CD14-positive monocyte (primary cell): ENCODE data around the gene TRAF3. TPM values are rescaled to one million over a fixed set of nuclear protein-coding genes. Genes with fewer than 3 reads are reported as not detected.
A peak's percentile ranks its signal among the peaks of the same experiment; 100 is the strongest.

Source experiments
- DNase-seq, 3 donors: peaks; one replicate each; pipeline ENCODE4 v3.0.0-alpha.2; 2011 to 2022
- H2AFZ ChIP-seq: 2 replicates; pipeline ENCODE4 v1.6.0; 2012; ENCODE audit warnings: mild to moderate bottlenecking, low read depth, low read length, inconsistent platforms; ENCODE audit not compliant: insufficient read depth, poor library complexity, severe bottlenecking
- H3K27ac ChIP-seq, 2 donors: 1 replicate in 1 of 2; 2 replicates in 1 of 2; pipeline ENCODE4 v1.5.1; 2012 to 2013; ENCODE audit warnings: low read length in 2 of 2, control low read depth in 1 of 2, inconsistent platforms in 1 of 2, low read depth in 1 of 2, mild to moderate bottlenecking in 1 of 2
- H3K27me3 ChIP-seq, 2 donors: one replicate each; pipeline versions ENCODE4 v1.6.0 to v1.6.1; 2011 to 2013; ENCODE audit warnings: low read length in 2 of 2; ENCODE audit not compliant: control insufficient read depth in 2 of 2, insufficient read depth in 2 of 2
- H3K36me3 ChIP-seq, 2 donors: replicated peaks in 1 of 2; 1 replicate in 1 of 2; 2 replicates in 1 of 2; pipeline versions ENCODE4 v1.5.1 to v1.6.1; 2012 to 2013; ENCODE audit warnings: low read length in 2 of 2, control low read depth in 1 of 2, inconsistent platforms in 1 of 2, mild to moderate bottlenecking in 1 of 2; ENCODE audit not compliant: insufficient read depth in 2 of 2, control insufficient read depth in 1 of 2
- H3K4me1 ChIP-seq, 2 donors: 1 replicate in 1 of 2; 2 replicates in 1 of 2; pipeline versions ENCODE4 v1.5.1 to v1.6.1; 2012 to 2013; ENCODE audit warnings: low read length in 2 of 2, control low read depth in 1 of 2, inconsistent platforms in 1 of 2, mild to moderate bottlenecking in 1 of 2, moderate library complexity in 1 of 2; ENCODE audit not compliant: insufficient read depth in 2 of 2, control insufficient read depth in 1 of 2
- H3K4me2 ChIP-seq: replicated peaks from 2 replicates; pipeline ENCODE3; 2012; ENCODE audit warnings: low read length, moderate library complexity, mild to moderate bottlenecking; ENCODE audit not compliant: poor library complexity, severe bottlenecking; ENCODE audit errors: extremely low read depth
- H3K4me3 ChIP-seq, 3 experiments: fragments of 200-600 bp in 1 of 3; sonication (generic) in 1 of 3; replicated peaks in 1 of 3; 1 replicate in 2 of 3; 2 replicates in 1 of 3; pipeline ENCODE4 v1.5.1; 2011 to 2013; ENCODE audit warnings: low read length in 3 of 3, mild to moderate bottlenecking in 3 of 3, control low read depth in 2 of 3, low read depth in 2 of 3, inconsistent platforms in 1 of 3, moderate library complexity in 1 of 3
- H3K79me2 ChIP-seq: 2 replicates; pipeline ENCODE4 v1.6.0; 2012; ENCODE audit warnings: mild to moderate bottlenecking, control low read depth, inconsistent platforms, low read length, moderate library complexity; ENCODE audit not compliant: insufficient read depth
- H3K9ac ChIP-seq: 2 replicates; pipeline ENCODE4 v1.6.0; 2017; ENCODE audit warnings: low read length, mild to moderate bottlenecking; ENCODE audit not compliant: insufficient read depth, poor library complexity, severe bottlenecking
- H3K9me3 ChIP-seq, 2 donors: replicated peaks in 1 of 2; 1 replicate in 1 of 2; 2 replicates in 1 of 2; pipeline versions ENCODE4 v1.5.1 to v1.6.1; 2012 to 2013; ENCODE audit warnings: low read length in 2 of 2, control low read depth in 1 of 2; ENCODE audit not compliant: control insufficient read depth in 1 of 2, insufficient read depth in 1 of 2
- H4K20me1 ChIP-seq: 2 replicates; pipeline ENCODE4 v1.6.0; 2012; ENCODE audit warnings: mild to moderate bottlenecking, low read length, control low read depth, moderate library complexity; ENCODE audit not compliant: insufficient read depth
- H3K27ac Mint-ChIP-seq, 7 donors: one replicate each; pipeline ENCODE4 v1.8.0; 2020; ENCODE audit warnings: mild to moderate bottlenecking in 7 of 7, mixed read lengths in 7 of 7, moderate library complexity in 6 of 7, inconsistent platforms in 2 of 7
- H3K27me3 Mint-ChIP-seq, 3 donors: one replicate each; pipeline ENCODE4 v1.8.0; 2021 to 2022; ENCODE audit warnings: low read depth in 3 of 3, mild to moderate bottlenecking in 3 of 3, mixed read lengths in 3 of 3, moderate library complexity in 3 of 3, inconsistent platforms in 1 of 3
- H3K36me3 Mint-ChIP-seq, 2 donors: one replicate each; pipeline ENCODE4 v1.8.0; 2020; ENCODE audit warnings: mixed read lengths in 2 of 2, inconsistent platforms in 1 of 2, mild to moderate bottlenecking in 1 of 2
- H3K4me1 Mint-ChIP-seq: one replicate; pipeline ENCODE4 v1.8.0; 2020; ENCODE audit warnings: mild to moderate bottlenecking, mixed read lengths
- H3K4me3 Mint-ChIP-seq, 2 donors: one replicate each; pipeline ENCODE4 v1.8.0; 2020; ENCODE audit warnings: mild to moderate bottlenecking in 2 of 2, mixed read lengths in 2 of 2, moderate library complexity in 1 of 2
- H3K9me3 Mint-ChIP-seq, 7 donors: one replicate each; pipeline ENCODE4 v1.8.0; 2020 to 2022; ENCODE audit warnings: mixed read lengths in 7 of 7, mild to moderate bottlenecking in 6 of 7, moderate library complexity in 6 of 7, inconsistent platforms in 2 of 7
- WGBS: methylation state at CpG from one replicate; pipeline ENCODE4 v1.1.5; 2013; ENCODE audit warnings: missing lambda C conversion rate; ENCODE audit not compliant: insufficient coverage; 5-methylcytosine and 5-hydroxymethylcytosine counted together
- intact Hi-C, 2 donors: fragments of 100-400 bp; cut with micrococcal nuclease; formaldehyde crosslinking; loops; one replicate each; pipeline versions ENCODE4 v1.15.0 to v1.15.1; 2023
- polyA plus RNA-seq, 3 donors: library from polyadenylated mRNA; depleted of rRNA in 1 of 3; unstranded in 2 of 3; stranded (reverse) in 1 of 3; fragments of 300-500 nt in 2 of 3; fragments of >200 nt in 1 of 3; fragmentation: Illumina TruSeq in 2 of 3; gene quantifications; 1 replicate in 2 of 3; 2 replicates in 1 of 3; pipeline ENCODE4 v1.2.3, GENCODE V29; 2012 to 2021
- TF ChIP-seq, protein P1 (sequence below): fragments of 200-600 bp; IDR thresholded peaks from one replicate; pipeline ENCODE4 v1.8.0; 2022; ENCODE audit warnings: antibody characterized with exemption, mild to moderate bottlenecking

The TRAF3 gene
- polyA plus RNA-seq, 3 donors, result 12.0 to 37.6 (median 17.3) TPM

GRCh38 chr14:102949801-102950451 is 172.7 kb downstream of the TRAF3 start:
- H3K4me1 Mint-ChIP-seq, result peaks cover 13% of the 10 kb centered on the region
- peak overlapping the region in 1 of 7 donors; percentile 58 for H3K27ac Mint-ChIP-seq
- no peak overlapping the region for H2AFZ ChIP-seq
- no peaks in the 10 kb centered on the region for H4K20me1 ChIP-seq
- intact Hi-C loops, result no loop called here
- H3K27me3 ChIP-seq, result no peaks in the 10 kb centered on the region
- TF ChIP-seq, protein P1, sequence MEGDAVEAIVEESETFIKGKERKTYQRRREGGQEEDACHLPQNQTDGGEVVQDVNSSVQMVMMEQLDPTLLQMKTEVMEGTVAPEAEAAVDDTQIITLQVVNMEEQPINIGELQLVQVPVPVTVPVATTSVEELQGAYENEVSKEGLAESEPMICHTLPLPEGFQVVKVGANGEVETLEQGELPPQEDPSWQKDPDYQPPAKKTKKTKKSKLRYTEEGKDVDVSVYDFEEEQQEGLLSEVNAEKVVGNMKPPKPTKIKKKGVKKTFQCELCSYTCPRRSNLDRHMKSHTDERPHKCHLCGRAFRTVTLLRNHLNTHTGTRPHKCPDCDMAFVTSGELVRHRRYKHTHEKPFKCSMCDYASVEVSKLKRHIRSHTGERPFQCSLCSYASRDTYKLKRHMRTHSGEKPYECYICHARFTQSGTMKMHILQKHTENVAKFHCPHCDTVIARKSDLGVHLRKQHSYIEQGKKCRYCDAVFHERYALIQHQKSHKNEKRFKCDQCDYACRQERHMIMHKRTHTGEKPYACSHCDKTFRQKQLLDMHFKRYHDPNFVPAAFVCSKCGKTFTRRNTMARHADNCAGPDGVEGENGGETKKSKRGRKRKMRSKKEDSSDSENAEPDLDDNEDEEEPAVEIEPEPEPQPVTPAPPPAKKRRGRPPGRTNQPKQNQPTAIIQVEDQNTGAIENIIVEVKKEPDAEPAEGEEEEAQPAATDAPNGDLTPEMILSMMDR, result no peak
- H3K4me1 ChIP-seq, result peaks cover 11 to 12% of the 10 kb centered on the region in 2 donors
- no peaks in the 10 kb centered on the region for H3K79me2 ChIP-seq
- H3K4me2 ChIP-seq, result no peak overlapping the region
- peaks cover 73 to 82% of the 10 kb centered on the region in 2 donors for H3K36me3 Mint-ChIP-seq
- H3K36me3 ChIP-seq, result peaks cover 14 to 79% of the 10 kb centered on the region in 2 donors
- peaks cover 0 to 1% (median 0%) of the 10 kb centered on the region in 3 donors for H3K27me3 Mint-ChIP-seq
- no peak overlapping the region for H3K4me3 ChIP-seq
- no peak overlapping the region for H3K27ac ChIP-seq
- peak overlapping the region in 1 of 2 donors; percentile 65 for H3K4me3 Mint-ChIP-seq
- H3K9ac ChIP-seq, result no peak overlapping the region
- no peak for DNase-seq
- WGBS, result 96% methylated on average over 23 of the region's 23 CpGs
- H3K9me3 ChIP-seq, result no peaks in the 10 kb centered on the region
- peaks cover 0 to 2% (median 0%) of the 10 kb centered on the region in 7 donors for H3K9me3 Mint-ChIP-seq

DNA sequence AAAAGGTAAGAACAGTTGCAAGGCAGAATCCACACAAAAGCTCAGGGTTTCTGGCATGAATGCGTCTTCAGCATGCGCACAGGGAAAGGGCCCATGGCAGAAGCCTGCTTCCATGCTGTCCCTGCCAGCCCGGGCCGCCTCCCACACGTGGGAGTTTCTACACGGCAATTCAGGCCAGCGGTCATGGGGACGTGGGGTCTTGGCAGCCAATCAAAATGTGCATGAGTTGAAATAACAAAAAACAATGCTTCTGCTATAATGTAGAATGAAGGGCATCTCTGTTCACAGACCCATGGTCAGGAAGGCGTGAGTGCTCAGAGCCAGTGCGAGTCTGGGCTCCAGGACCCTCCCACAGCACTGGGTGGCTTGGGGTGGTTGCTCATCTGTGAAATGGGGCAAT is 173.8 kb downstream of the TRAF3 start:
- Mint-ChIP-seq H3K4me3 (no peak overlapping the region), H3K9me3 (peaks cover 0 to 2% (median 0%) of the 10 kb centered on the region in 7 donors), H3K27ac (peak overlapping the region in 1 of 7 donors; percentile 43), H3K4me1 (peaks cover 13% of the 10 kb centered on the region), H3K36me3 (peaks cover 64 to 78% of the 10 kb centered on the region in 2 donors), H3K27me3 (peaks cover 0 to 1% (median 0%) of the 10 kb centered on the region in 3 donors)
- Histone ChIP-seq H2AFZ (no peak overlapping the region), H3K79me2 (no peaks in the 10 kb centered on the region), H3K4me3 (no peak overlapping the region), H3K4me1 (peaks cover 11 to 12% of the 10 kb centered on the region in 2 donors), H4K20me1 (no peaks in the 10 kb centered on the region), H3K4me2 (no peak overlapping the region), H3K27me3 (no peaks in the 10 kb centered on the region), H3K36me3 (peaks cover 14 to 69% of the 10 kb centered on the region in 2 donors), H3K27ac (no peak overlapping the region), H3K9ac (no peak overlapping the region), H3K9me3 (no peaks in the 10 kb centered on the region)
- intact Hi-C loops, result no loop called here
- 96% methylated on average over 8 of the region's 10 CpGs for WGBS
- TF ChIP-seq, protein P1, result no peak
- no peak for DNase-seq
